Central memory CD8-positive, alpha-beta T cell (primary cell): ENCODE data around the gene KEL.
A peak's percentile ranks its signal among the peaks of the same experiment; 100 is the strongest.

Source experiments
- ATAC-seq: fragments of 150-1000 bp; cut with Tn5 transposase; replicated peaks from 2 replicates; pipeline ENCODE4 v1.10.0; 2022; ENCODE audit warnings: mild to moderate bottlenecking, moderate FRiP score, moderate number of reproducible peaks; ENCODE audit not compliant: poor library complexity, severe bottlenecking; ENCODE audit errors: extremely low read depth
- DNase-seq, 2 donors: peaks; one replicate each; pipeline ENCODE4 v3.0.0; 2021; ENCODE audit warnings: low spot score in 2 of 2
- H3K27ac Mint-ChIP-seq: one replicate; pipeline ENCODE4 v1.8.0; 2022; ENCODE audit warnings: low read depth, mild to moderate bottlenecking, moderate library complexity, mixed read lengths
- H3K27me3 Mint-ChIP-seq: one replicate; pipeline ENCODE4 v1.8.0; 2022; ENCODE audit warnings: mixed read lengths
- H3K36me3 Mint-ChIP-seq: one replicate; pipeline ENCODE4 v1.8.0; 2022; ENCODE audit warnings: mild to moderate bottlenecking, moderate library complexity, mixed read lengths; ENCODE audit not compliant: insufficient read depth
- H3K4me1 Mint-ChIP-seq: one replicate; pipeline ENCODE4 v1.8.0; 2022; ENCODE audit warnings: mixed read lengths
- H3K4me3 Mint-ChIP-seq: one replicate; pipeline ENCODE4 v1.8.0; 2022; ENCODE audit warnings: mild to moderate bottlenecking, moderate library complexity, mixed read lengths
- H3K9me3 Mint-ChIP-seq: one replicate; pipeline ENCODE4 v1.8.0; 2022; ENCODE audit warnings: mixed read lengths

Gene KEL

GRCh38 chr7:142961973-142962926 lies at the start of gene KEL:
Gene KEL, minus strand, starts transcription at chr7:142962363. Its CDS starts 157 bp downstream, at chr7:142962206.
- H3K4me1 Mint-ChIP-seq: no peaks in the 10 kb centered on the region
- H3K27ac Mint-ChIP-seq: no peak within 1 kb of the TSS
- no peaks in the 10 kb centered on the region for H3K9me3 Mint-ChIP-seq
- DNase-seq (no peak), ATAC-seq (no peak)
- no peaks in the 10 kb centered on the region for H3K36me3 Mint-ChIP-seq
- H3K27me3 Mint-ChIP-seq: peaks cover 62% of the 10 kb centered on the region
- H3K4me3 Mint-ChIP-seq: no peak within 1 kb of the TSS

- Mint-ChIP-seq H3K27ac (no peak overlapping the region), H3K9me3 (no peaks in the 10 kb centered on the region), H3K27me3 (peaks cover 22% of the 10 kb centered on the region), H3K4me3 (no peak overlapping the region), H3K4me1 (peaks cover 10% of the 10 kb centered on the region), H3K36me3 (peaks cover 1% of the 10 kb centered on the region)
- ATAC-seq (peak; percentile 84), DNase-seq (peak; percentile 74 to 82)
Observed at GRCh38 chr7:143008007-143008901, 46.1 kb upstream of the KEL start.

GRCh38 chr7:143005632-143006260 lies 43.6 kb upstream of the KEL start:
- H3K27me3 Mint-ChIP-seq: peaks cover 9% of the 10 kb centered on the region
- H3K36me3 Mint-ChIP-seq: peaks cover 1% of the 10 kb centered on the region
- DNase-seq: no peak
- H3K4me3 Mint-ChIP-seq: no peak overlapping the region
- no peaks in the 10 kb centered on the region for H3K9me3 Mint-ChIP-seq
- peaks cover 14% of the 10 kb centered on the region for H3K4me1 Mint-ChIP-seq
- no peak overlapping the region for H3K27ac Mint-ChIP-seq
- no peak for ATAC-seq

GRCh38 chr7:143003393-143004051 lies 41.4 kb upstream of the KEL start:
- peak; percentile 66 for ATAC-seq
- H3K36me3 Mint-ChIP-seq: peaks cover 1% of the 10 kb centered on the region
- H3K27me3 Mint-ChIP-seq: peaks cover 9% of the 10 kb centered on the region
- H3K4me3 Mint-ChIP-seq: peak overlapping the region; percentile 70
- H3K4me1 Mint-ChIP-seq: peaks cover 14% of the 10 kb centered on the region
- DNase-seq: peak in 1 of 2 donors; percentile 26
- no peaks in the 10 kb centered on the region for H3K9me3 Mint-ChIP-seq
- H3K27ac Mint-ChIP-seq: peak overlapping the region; percentile 24

GRCh38 chr7:143002898-143003297 lies 40.7 kb upstream of the KEL start:
- Mint-ChIP-seq H3K9me3 (no peaks in the 10 kb centered on the region), H3K4me1 (peaks cover 12% of the 10 kb centered on the region), H3K27ac (peak overlapping the region; percentile 24), H3K27me3 (peaks cover 5% of the 10 kb centered on the region), H3K4me3 (peak overlapping the region; percentile 70), H3K36me3 (peaks cover 1% of the 10 kb centered on the region)
- ATAC-seq (no peak), DNase-seq (no peak)

- no peak overlapping the region for H3K27ac Mint-ChIP-seq
- H3K27me3 Mint-ChIP-seq: no peaks in the 10 kb centered on the region
- no peaks in the 10 kb centered on the region for H3K9me3 Mint-ChIP-seq
- H3K4me3 Mint-ChIP-seq: no peak overlapping the region
- H3K4me1 Mint-ChIP-seq: peaks cover 9% of the 10 kb centered on the region
- ATAC-seq (no peak), DNase-seq (no peak)
- H3K36me3 Mint-ChIP-seq: no peaks in the 10 kb centered on the region
Observed at GRCh38 chr7:143002106-143002505, 39.9 kb upstream of the KEL start.

GRCh38 chr7:143000648-143001047 lies 38.5 kb upstream of the KEL start:
- no peaks in the 10 kb centered on the region for H3K9me3 Mint-ChIP-seq
- no peaks in the 10 kb centered on the region for H3K27me3 Mint-ChIP-seq
- H3K4me3 Mint-ChIP-seq: no peak overlapping the region
- H3K36me3 Mint-ChIP-seq: no peaks in the 10 kb centered on the region
- peaks cover 9% of the 10 kb centered on the region for H3K4me1 Mint-ChIP-seq
- no peak for DNase-seq
- no peak overlapping the region for H3K27ac Mint-ChIP-seq
- ATAC-seq: no peak

GRCh38 chr7:142999793-143000192 lies 37.6 kb upstream of the KEL start:
- H3K27ac Mint-ChIP-seq: no peak overlapping the region
- H3K27me3 Mint-ChIP-seq: no peaks in the 10 kb centered on the region
- no peaks in the 10 kb centered on the region for H3K9me3 Mint-ChIP-seq
- H3K4me3 Mint-ChIP-seq: no peak overlapping the region
- peaks cover 9% of the 10 kb centered on the region for H3K4me1 Mint-ChIP-seq
- no peak for DNase-seq
- no peak for ATAC-seq
- H3K36me3 Mint-ChIP-seq: no peaks in the 10 kb centered on the region

- peaks cover 9% of the 10 kb centered on the region for H3K4me1 Mint-ChIP-seq
Observed at GRCh38 chr7:142998966-142999365, 36.8 kb upstream of the KEL start.

GRCh38 chr7:142997456-142997989 lies 35.4 kb upstream of the KEL start:
- Mint-ChIP-seq H3K27me3 (peaks cover 14% of the 10 kb centered on the region), H3K4me1 (no peaks in the 10 kb centered on the region), H3K9me3 (no peaks in the 10 kb centered on the region), H3K4me3 (no peak overlapping the region), H3K27ac (no peak overlapping the region), H3K36me3 (no peaks in the 10 kb centered on the region)
- ATAC-seq: no peak
- DNase-seq: no peak

More at GRCh38 chr7:142998966-142999365, 36.8 kb upstream of the KEL start:
- Mint-ChIP-seq H3K4me3 (no peak overlapping the region), H3K36me3 (no peaks in the 10 kb centered on the region), H3K27me3 (no peaks in the 10 kb centered on the region), H3K9me3 (no peaks in the 10 kb centered on the region), H3K27ac (no peak overlapping the region)
- no peak for ATAC-seq
- no peak for DNase-seq

- Mint-ChIP-seq H3K27ac (no peak overlapping the region), H3K9me3 (no peaks in the 10 kb centered on the region), H3K4me1 (no peaks in the 10 kb centered on the region), H3K36me3 (peaks cover under 1% of the 10 kb centered on the region), H3K27me3 (peaks cover 40% of the 10 kb centered on the region), H3K4me3 (peak overlapping the region; percentile 11)
- DNase-seq (no peak), ATAC-seq (no peak)
Observed at GRCh38 chr7:142992427-142992826, 30.3 kb upstream of the KEL start.
